ENCODE data around the gene LRRC3B. TPM values are rescaled to one million over a fixed set of nuclear protein-coding genes. Genes with fewer than 3 reads are reported as not detected.

LRRC3B gene, protein sequence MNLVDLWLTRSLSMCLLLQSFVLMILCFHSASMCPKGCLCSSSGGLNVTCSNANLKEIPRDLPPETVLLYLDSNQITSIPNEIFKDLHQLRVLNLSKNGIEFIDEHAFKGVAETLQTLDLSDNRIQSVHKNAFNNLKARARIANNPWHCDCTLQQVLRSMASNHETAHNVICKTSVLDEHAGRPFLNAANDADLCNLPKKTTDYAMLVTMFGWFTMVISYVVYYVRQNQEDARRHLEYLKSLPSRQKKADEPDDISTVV
- total RNA-seq = not detected in 2 replicates

DNA sequence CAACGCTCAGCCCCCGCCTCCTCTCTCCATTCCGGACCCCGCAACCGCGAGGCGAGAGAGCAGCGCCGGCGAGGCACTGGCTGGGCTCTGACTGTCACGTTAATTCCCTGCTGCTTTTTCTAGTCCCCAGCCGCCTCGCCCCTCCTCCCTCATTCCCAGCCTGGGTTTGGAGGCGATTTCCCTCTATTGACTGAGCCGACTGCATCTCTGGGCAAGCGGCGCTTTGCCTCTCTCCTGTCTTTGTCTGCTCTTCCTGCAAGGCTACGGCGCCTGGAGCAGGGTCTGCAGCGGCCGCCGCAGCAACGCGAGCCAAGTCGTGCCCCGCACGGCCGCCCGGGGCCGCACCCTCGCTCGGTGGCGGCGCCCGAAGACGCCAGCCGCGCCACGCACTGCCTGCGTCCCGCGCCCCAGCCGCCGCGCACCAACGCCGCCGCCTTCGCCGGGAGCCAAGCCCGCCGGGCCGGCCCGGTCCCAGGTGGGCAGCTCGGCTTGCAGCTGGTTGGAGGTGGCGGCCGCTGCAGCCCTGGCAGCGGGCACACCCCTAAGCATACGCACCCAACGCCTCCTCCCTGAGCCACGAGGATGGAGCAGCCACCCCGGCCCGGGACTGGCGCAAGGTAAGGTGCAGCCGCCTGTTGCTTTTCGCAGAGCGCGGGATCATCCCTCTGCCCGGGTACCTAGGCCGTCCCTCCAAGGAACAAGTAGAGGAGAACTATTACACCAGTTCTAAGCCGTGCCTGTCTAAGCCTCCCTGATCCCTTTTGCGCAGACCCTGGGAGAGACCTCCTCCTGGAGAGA, at the start of gene LRRC3B:
Gene LRRC3B (plus strand): TSS at position 152 of the 798 bp plus-strand sequence. CDS start 86,901 bp downstream, outside the sequence.

